NCI-H345 treated with DMSO at 0.1 percent for 48 hours (cell line): Measurements from ENCODE around the gene TRPT1.

Experiments used
- DNase-seq: peaks from one replicate; lab custom pipeline; 2025; ENCODE audit not compliant: unreplicated experiment; lab: John Stamatoyannopoulos, UW

Gene TRPT1, protein sequence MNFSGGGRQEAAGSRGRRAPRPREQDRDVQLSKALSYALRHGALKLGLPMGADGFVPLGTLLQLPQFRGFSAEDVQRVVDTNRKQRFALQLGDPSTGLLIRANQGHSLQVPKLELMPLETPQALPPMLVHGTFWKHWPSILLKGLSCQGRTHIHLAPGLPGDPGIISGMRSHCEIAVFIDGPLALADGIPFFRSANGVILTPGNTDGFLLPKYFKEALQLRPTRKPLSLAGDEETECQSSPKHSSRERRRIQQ

DNA sequence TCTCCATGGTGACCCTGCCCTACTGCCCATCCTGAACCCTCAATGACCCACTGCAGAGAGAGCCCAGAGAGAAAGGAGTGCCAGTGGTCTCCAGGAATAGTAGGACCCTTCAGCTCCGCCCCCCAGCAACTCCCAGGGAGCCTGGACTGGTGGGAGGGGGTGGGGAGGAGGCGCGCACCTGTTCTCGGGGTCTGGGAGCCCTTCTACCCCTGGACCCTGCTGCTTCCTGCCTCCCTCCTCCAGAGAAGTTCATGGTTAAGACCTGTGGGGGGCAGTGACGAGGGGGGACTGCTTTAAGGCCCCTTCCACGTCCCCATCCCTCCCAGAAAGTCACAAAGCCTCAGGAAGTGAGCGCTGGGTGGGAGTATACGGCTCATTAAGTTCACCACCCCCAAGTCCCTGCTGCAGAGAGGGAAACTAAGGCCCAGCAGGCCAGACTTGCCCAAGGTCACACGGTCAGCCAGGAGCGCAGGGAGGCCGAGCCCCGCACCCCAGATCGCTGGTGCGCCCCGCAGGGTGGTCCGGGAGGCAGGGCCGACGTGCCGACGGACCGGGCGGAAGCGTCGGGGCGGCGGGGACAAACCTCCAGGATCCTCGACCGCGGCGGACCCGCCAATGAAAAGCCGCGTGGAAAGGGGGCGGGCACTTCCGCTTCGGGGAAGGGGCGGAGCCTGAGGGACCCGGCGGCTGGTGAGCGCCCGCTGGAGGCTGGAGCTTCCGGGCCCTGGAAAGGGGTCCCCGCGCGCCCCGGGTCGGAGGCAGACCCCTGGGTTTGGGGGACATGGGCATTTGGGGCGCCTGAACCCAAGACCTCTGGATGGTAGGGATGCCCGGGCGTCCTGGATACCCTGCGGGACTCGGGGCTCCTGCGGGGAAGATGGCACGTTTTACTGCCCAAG is at the start of gene TRPT1, which contains the start of gene NUDT22:
TSS of gene TRPT1 (minus strand) at position 579 of the 899 bp plus-strand sequence. CDS start at position 253, 326 bp downstream.
TSS of gene NUDT22 (plus strand) at position 667 of the 899 bp plus-strand sequence. CDS start 379 bp downstream, outside the sequence.
- DNase-seq: peak; percentile 72

DNA sequence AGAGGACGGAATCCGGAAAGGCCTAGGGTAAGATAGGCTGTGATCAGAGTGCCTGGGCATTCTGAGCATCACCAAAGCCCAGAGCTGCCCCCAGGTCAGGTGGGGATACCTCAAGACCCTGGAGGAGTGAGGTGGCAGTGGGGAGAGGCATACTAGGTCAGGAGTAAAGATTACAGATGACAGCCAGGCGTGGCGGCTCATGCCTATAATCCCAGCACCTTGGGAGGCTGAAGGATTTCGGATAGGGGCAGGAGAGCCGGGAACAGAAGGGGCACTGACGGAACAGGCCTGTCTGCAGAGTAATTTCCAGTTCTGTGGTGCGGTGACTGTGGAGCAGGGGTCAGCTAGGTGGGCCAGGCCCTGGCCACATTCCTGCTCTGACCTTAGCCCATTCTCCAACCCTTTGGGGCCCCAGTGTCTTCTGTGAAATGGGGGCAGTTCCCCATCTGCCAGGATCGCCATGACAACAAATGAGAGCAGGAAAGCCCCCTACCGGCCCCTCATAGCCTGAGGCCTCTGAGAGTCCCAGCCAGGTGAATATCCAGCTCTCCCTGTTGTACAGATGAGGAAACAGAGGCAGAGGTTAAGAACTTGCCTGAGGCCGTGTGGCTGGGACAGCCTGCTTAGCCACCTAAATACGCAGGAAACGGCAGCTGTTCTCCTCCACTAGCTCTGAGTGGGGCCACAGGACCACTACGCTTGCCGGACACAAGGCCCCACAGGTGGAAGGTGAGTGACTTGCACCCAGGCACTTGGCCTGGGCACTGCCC is 49.2 kb upstream of the TRPT1 start:
- DNase-seq: no peak

DNA sequence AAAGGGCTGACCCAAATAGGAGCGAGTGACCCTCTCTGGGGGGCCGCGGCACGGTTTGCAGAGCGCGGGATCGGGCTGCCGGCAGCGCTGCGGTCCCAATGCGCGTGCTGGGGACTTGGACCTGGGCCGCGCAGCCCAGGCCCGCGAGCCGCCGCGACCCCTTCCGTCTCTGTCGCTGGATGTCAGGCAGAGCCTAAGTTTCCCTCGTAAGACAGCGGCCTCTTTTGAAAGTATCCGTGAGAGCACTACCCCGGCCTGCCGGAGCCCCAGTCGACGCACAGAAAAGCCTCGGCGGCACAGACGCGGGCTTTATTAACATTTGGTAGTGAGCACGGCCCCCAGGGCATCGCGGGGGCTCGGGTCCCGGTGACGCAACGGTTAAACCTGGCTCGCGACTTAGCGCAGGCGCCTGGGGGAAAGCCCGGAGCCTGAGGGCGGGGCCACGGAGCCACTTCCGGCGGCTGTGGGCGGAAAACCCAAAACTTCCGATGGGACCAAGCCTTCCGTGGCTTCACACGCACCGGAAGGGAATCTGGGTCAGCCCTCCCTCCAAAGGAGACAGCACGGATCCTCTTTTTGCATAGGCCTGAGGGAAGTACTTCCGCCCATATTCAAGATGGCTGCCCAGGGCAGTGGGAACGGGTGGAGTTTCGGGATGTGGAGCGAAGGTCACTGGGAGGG is 43.7 kb upstream of the TRPT1 start:
- peak; percentile 98 for DNase-seq

DNA sequence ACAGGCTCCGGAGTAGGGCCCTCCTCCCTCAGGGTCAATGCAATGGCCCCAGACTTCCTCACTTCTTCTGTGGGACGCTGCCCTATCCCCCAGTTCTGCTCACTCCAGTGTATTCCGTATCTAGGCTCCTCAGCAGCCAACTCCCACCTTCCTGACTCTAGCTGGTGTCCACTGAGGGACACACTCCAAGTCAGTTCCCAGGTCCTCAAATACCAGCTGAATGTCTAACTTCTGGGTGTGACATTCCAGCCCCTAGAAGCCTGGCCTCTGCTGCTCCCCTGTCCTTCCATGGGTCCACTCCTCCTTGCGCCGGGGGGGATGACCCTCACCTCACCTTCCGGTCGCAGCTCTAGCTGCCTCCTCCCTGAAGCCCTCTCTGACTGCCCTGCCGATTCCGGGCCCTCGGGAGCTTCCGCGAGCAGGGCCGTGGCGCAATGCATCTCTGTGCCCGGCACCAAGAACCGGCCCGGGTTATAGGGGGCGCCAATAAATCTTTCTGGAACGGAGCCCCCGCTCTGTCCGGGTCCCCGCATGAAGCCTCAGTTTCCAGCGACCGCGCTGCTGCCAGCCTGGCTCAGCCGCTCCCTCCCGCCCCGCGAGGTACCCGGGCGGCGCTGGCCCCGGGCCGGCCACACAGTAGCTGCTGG is 43.0 kb upstream of the TRPT1 start:
- DNase-seq: no peak

DNA sequence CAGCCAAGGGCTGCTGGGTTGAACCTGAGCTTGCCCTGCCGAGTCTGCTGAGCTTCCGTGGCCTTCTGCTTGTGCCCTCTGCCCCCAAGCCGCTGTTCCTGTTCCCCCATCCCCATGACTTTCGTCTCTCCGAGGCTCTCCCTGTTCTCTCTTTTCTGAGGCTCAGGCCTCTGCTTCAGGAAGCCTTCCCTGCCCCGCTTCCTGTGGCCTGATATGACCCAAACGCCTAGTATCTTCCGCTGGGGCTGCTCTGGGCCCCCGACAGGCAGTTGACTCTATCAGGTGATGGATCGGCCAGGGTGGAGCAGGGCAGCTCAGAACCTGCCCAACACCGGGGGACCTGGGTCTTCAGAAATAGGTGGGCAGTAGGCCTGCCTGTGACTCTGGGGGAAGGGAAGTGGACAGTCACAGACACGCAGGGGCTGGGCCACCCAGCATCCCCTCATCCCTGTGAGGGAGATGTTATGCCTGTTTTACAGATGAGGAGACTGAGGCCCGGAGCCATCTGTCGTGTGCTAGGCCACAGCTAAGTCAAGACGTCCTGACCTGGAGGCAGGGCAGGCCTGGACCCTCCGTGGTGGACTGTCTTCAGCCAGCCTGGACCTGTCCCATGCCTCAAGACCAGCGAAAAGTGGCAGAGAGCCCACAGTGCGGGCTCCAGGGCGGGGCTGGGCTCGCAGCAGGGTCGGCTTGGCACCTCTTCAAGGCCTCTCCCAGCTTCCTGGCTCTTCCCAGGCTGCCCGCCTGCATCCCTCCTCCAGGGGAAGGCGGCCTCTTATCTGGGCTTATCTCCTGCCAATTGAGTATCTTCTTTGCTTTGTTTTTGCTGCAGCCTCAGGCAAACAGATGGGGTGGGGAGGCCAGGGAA is 42.3 kb upstream of the TRPT1 start:
- DNase-seq: peak; percentile 54

DNA sequence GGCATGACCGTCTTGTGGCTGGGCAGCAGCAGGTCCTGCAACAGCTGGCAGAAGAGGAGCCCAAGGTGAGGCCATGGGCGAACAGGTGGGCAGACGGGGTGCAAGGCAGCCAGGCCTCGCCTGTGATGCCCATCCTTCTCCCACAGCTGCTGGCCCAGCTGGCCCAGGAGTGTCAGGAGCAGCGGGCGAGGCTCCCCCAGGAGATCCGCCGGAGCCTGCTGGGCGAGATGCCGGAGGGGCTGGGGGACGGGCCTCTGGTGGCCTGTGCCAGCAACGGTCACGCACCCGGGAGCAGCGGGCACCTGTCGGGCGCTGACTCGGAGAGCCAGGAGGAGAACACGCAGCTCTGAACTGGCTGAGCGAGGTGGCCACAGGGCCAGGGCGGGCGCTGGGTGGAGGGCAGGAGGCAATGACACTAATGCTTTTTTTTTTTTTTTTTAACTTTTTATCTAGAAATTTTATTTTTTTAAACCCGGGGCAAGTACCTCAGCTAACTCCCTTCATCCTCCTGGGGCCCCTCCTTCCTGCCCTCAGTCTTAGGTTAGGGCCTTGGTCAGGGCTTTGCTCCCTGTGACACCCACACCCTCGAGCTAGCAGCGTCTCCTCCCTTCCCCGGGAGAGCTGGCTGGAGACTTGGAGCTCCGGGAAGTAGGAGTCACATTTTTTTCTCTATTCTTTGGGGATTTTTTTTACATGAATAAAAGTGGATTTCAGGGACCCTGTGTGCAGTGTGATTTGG is 41.4 kb upstream of the TRPT1 start:
- peak; percentile 69 for DNase-seq

DNA sequence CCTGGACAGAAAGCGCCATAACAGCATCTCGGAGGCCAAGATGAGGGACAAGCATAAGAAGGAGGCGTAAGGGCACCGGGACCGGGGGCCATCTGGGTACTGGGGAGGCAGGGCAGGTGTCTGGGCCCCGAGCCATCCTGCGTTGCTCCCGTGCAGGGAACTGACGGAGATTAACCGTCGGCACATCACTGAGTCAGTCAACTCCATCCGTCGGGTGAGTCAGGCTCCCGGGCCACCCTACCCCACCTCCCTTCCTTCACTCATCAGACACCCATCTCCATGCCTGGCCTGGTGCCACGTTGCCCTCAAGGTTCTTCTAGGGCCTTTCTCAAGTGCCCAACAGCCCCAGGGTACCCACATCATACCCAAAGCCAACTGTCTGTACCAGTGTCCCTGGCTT is 40.4 kb upstream of the TRPT1 start:
- DNase-seq: no peak

DNA sequence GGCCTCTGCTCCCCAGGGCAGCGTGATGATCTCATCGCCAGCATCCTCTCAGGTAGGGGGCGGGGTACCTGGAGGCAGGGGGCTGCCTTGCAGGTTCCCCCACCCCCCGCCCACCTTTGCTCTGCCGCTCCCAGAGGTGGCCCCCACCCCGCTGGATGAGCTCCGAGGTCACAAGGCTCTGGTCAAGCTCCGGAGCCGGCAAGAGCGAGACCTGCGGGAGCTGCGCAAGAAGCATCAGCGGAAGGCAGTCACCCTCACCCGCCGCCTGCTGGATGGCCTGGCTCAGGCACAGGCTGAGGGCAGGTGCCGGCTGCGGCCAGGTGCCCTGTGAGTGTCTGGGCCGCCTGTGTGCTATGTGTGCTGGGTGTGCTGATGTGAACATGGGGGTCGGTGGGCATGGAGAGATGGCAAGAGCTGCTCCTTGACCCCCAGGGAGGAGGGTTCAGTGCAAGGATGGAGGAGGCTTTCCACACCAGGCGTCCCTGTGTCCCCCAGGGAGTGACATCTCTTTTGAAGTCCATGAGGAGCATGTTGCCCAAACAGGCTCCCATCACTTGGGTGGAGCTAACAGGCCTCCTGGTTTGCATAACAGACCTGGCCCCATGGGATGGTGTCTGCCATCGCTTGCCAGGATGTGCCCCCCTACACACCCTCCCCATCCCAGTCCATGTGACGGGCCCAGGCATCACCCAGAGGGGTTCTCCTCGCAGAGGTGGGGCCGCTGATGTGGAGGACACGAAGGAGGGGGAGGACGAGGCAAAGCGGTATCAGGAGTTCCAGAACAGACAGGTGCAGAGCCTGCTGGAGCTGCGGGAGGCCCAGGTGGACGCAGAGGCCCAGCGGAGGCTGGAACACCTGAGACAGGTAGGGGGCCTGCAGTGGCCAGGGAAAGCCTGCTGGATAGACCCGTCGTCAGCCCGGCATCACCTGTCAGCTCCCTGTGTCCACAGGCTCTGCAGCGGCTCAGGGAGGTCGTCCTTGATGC is 39.5 kb upstream of the TRPT1 start:
- DNase-seq: no peak

DNA sequence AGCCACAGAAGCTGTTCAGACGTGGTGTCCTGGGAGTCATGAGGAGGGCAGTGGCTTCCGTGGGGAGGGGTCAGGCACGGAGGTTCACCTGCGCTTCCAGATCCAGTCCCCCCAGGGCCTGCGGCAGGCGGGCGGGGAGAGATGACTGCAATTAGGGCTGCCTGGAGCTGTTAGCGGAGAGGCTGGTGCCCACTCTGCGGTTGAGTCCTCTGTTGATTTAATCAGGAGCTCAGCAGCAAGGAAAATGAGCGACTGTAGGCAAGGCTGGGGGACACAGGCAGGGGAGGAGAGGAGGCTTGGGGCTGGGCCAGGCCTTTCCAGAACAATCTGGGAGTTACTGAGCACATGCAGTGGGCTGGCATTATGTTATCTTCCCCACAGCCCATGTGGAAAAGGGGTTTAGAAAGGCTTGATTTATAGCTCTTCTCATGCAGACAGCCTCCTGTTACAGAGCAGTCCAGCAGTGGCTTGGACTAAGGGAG is 38.4 kb upstream of the TRPT1 start:
- DNase-seq: no peak

DNA sequence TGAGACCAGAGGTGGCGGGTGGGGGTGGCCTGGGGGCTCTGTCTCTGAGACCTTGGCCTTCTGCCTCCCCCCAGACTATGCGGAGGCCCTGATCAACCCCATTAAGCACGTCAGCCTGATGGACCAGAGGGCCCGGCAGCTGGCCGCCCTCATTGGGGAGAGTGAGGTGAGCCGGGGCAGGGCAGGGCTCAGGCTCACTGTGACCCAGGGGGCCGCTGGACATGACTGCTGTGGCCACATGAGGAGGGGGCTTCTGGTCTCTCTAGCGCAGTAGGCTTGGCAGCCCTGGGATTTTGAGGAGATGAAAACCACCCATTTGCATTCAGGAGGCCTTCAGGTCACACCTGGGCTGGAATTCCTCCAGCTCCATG is 37.9 kb upstream of the TRPT1 start:
- DNase-seq: no peak

DNA sequence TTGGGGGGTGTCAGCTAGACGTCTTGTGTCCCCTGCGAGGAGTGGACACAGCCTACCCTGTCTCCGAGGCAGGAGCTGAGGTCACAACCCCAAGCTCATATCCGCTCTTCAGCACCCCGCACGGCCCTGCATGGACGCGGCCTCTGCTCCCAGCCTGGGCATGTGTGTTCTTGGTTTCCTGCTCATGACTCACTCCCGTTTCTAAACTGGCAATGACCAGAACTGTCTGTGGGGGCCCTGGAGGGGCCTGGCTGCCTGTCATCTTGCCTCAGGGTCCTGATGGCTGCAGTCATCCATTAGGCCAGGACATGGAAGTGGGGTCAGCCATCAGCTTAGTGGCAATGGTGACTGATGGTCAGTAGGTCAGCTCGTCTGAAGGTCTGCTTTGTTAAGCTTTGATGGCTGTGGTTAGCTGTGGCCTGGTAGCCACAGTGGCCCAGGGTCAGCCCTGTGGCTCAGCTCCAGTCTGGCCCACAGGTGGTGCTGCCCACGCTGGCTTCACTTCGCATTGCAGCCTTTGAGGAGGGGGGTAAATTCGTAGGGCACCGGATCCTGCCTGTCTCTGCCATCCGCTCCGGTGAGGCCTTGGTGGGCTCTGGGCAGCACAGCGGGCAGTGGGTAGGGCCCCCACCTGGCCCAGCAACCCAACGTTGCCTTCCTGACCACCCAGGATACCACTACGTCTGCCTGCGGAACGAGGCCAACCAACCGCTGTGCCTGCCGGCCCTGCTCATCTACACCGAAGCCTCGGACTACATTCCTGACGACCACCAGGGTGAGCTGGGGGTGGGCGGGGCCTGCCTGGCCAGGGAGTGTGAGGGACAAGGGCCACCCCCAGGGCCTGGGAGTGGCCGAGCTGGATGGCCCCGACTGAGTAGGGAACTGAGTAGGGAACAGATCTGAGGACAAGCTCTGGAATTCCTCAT is 37.3 kb upstream of the TRPT1 start:
- DNase-seq: no peak

DNA sequence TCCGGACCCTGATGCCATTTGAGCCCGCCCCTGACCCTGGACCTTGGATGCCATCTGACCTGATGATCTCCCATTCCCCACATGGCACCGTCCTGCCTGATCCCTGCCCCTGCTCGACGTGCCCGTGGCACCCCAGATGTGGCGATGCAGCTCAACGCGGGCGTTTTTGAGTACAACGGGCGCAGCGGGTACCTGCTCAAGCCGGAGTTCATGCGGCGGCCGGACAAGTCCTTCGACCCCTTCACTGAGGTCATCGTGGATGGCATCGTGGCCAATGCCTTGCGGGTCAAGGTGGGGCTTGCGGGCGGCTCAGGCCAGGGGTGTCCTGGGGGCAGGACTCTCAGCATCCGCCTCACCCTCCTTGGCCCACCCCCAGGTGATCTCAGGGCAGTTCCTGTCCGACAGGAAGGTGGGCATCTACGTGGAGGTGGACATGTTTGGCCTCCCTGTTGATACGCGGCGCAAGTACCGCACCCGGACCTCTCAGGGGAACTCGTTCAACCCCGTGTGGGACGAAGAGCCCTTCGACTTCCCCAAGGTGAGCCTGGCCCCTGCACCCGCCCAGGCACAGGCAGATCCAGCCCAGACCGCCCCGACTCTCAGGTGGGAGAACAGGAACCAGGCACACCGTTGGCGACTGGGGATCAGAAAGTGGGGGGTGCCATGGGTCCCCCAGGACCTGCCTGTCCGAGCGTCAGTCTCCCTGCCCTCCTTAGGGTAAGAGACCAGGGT is 36.5 kb upstream of the TRPT1 start:
- DNase-seq: no peak

DNA sequence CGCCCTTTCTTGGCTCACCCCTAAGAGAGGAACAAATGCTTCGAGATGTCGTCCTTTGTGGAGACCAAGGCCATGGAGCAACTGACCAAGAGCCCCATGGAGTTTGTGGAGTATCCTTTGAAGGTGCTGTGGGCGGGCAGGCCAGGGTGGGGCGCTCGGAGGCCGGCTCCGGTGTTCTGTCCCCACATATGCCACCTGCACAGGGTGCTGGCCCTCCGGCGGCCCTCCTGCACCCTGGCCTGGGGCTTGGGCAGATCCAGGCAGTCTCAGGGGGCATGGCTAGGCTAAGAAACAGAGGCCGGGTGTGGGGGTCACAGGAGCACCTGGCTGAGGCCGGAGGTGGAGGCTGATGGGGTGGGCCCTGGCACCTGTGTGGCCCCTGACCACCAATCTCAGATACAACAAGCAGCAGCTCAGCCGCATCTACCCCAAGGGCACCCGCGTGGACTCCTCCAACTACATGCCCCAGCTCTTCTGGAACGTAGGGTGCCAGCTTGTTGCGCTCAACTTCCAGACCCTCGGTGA is 35.6 kb upstream of the TRPT1 start:
- DNase-seq: no peak

DNA sequence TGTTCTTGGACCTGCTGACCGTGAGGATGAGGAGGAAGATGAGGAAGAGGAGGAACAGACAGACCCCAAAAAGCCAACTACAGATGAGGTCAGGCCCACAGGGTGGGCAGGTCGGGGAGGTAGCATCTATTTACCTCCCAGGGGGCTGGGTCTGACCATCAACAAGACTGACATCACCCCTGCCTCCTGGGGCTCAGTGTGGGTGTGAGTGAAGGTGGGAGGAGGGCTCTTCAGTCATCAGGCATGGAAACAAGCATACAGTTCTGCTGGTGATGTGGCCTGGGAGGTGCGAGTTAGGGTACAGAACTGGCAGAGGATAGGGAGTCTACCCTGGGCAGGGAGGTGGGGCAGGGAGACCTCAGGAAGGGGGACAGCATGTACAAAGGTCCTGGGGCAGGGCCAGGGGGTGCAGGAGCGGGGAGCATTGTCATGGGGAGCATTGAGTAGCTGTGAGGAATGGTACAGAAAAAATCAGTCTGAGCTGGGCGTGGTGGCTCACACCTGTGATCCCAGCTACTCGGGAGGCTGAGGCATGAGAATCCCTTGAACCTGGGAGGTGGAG is 34.2 kb upstream of the TRPT1 start:
- no peak for DNase-seq

DNA sequence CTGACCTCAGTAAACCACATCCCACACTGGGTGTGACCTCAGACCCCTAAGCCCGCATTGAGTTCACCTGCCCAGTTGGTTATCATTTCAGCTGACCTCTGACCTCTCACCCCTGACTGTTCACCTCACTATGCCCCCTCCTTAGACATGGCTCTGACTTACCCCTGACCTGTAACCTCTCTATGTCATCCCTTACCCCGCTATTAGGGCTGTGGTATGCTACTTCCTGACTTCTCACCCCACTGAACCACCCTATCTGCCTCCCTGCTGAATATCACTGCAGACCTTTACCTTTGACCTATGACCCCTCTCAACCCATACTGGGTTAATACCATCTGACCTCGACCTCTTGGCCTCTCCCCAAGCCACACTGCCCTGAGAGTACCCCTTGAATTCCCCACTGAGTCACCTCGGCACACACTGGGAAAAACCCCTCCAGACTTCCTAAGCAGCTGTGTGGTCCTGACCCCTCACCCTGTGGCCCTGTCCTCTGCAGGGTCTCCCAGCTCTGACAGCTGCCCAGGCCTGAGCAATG is 33.6 kb upstream of the TRPT1 start:
- DNase-seq: no peak
